Thoracic aorta (tissue), 2 donors: ENCODE results near the gene CHD9. TPM values are rescaled to one million over a fixed set of nuclear protein-coding genes. Genes with fewer than 3 reads are reported as not detected.
"Not testable (repeated sequence)": the region's sequence is repeated elsewhere in the genome, so short reads cannot be mapped to it uniquely, and the experiment has no call there.

Source experiments
- ATAC-seq: fragments of 150-250 bp; one replicate; pipeline ENCODE4 v1.8.0; 2017; ENCODE audit warnings: low read depth; ENCODE audit not compliant: insufficient number of reproducible peaks, low FRiP score
- DNase-seq: peaks from one replicate; pipeline ENCODE4 v3.0.0-alpha.2; 2020; ENCODE audit warnings: low spot score
- H3K27ac ChIP-seq, 2 donors: fragments of 200-600 bp; sonication (generic); 1 replicate in 1 of 2; 2 replicates in 1 of 2; pipeline ENCODE4 v1.5.1; 2016; ENCODE audit warnings: mild to moderate bottlenecking in 2 of 2, moderate library complexity in 2 of 2
- H3K27me3 ChIP-seq: fragments of 200-600 bp; sonication (generic); replicated peaks from 2 replicates; pipeline ENCODE4 v1.6.0; 2016; ENCODE audit warnings: mild to moderate bottlenecking; ENCODE audit not compliant: insufficient read depth
- H3K36me3 ChIP-seq: fragments of 200-600 bp; sonication (generic); one replicate; pipeline ENCODE4 v1.5.1; 2016
- H3K4me1 ChIP-seq, 2 donors: fragments of 200-600 bp; sonication (generic); 1 replicate in 1 of 2; 2 replicates in 1 of 2; pipeline versions ENCODE4 v1.5.1 to v1.6.0; 2016; ENCODE audit warnings: low read depth in 2 of 2, mild to moderate bottlenecking in 1 of 2; ENCODE audit not compliant: control insufficient read depth in 1 of 2
- H3K4me3 ChIP-seq: fragments of 200-600 bp; sonication (generic); 2 replicates; pipeline ENCODE4 v1.5.1; 2016; ENCODE audit warnings: mild to moderate bottlenecking
- H3K9me3 ChIP-seq: fragments of 200-600 bp; sonication (generic); 2 replicates; pipeline ENCODE4 v1.5.1; 2016
- CTCF ChIP-seq: fragments of 200-600 bp; sonication (generic); IDR thresholded peaks from one replicate; pipeline ENCODE4 v1.5.1; 2019; ENCODE audit warnings: antibody characterized with exemption
- total RNA-seq, 2 donors: library from RNA; depleted of rRNA; stranded (reverse); fragments of >200 nt; gene quantifications; one replicate each; pipeline versions ENCODE4 v1.1.0 to v1.2.3, GENCODE V29; 2016

Gene CHD9
- total RNA-seq, 2 donors from 2014 or later = 71.3 to 152 TPM

- Histone ChIP-seq H3K36me3 (no peaks in the 10 kb centered on the region), H3K27me3 (no peaks in the 10 kb centered on the region), H3K4me1 (peaks cover 17% of the 10 kb centered on the region in 2 donors), H3K9me3 (no peaks in the 10 kb centered on the region), H3K4me3 (no peak overlapping the region), H3K27ac (no peak overlapping the region)
- ATAC-seq = no peak
- no peak for TF ChIP-seq CTCF
- no peak for DNase-seq
Measured at GRCh38 chr16:53048139-53048915, 6.5 kb upstream of the CHD9 start.

- H3K36me3 ChIP-seq, H3K27ac ChIP-seq, ATAC-seq, DNase-seq, H3K27me3 ChIP-seq, H3K9me3 ChIP-seq, H3K4me3 ChIP-seq: not testable (repeated sequence)
- H3K4me1 ChIP-seq = peaks cover 19 to 21% of the 10 kb centered on the region in 2 donors
Measured at GRCh38 chr16:53051255-53051654, 3.5 kb upstream of the CHD9 start.

DNA sequence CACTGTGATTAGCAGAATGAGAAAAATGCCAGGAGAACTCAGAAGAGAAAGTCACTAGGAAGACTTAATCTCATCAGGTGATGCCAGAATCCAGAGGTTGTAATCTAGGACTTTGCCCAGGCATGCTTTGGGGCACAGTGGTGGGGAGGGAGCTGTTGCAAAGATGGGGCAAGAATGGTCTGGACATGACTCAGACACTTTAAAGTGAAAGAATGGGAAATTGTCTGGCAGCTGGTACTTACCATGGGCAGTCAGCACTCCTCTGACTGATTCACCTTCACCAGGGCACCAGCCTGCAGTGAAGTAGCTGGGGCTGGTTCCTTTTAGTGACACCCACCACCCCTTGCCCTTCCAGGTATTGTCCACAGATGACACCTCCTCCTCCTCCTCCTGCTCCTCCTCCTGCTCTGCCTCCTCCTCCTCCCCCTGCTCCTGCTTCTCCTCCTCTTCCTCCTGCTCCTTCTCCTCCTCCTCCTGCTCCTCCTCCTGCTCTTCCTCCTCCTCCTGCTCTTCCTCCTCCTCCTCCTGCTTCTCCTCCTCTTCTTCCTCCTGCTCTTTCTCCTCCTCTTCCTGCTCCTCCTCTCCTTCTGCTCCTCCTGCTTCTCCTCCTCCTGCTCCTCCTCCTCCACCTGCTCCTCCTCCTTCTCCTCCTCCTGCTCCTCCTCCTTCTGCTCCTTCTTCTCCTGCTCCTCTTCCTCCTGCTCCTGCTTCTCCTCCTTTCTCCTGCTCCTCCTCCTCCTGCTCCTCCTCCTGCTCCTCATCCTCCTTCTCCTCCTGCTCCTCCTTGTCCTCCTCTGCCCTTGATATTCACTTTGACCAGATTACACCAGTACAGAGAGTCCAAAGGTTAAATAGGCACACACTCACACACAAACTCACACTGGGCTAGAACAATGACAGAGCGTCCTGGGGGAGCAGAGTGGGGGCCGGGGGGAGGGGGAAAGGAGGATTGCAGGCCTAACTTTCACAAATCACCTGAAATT, 2.0 kb upstream of the CHD9 start, which contains the start of gene CHD9NB:
Gene CHD9NB (minus strand): TSS at position 379 of the 983 bp plus-strand sequence. CDS start 8,739 bp downstream, outside the sequence.
- Histone ChIP-seq H3K4me3 (peak within 1 kb of the TSS; percentile 50), H3K27me3 (no peaks in the 10 kb centered on the region), H3K27ac (peak within 1 kb of the TSS in 1 of 2 donors; percentile 31), H3K4me1 (peaks cover 23 to 24% of the 10 kb centered on the region in 2 donors), H3K36me3 (no peaks in the 10 kb centered on the region), H3K9me3 (no peaks in the 10 kb centered on the region)
- peak; percentile 67 for ATAC-seq
- no peak for TF ChIP-seq CTCF
- DNase-seq = peak; percentile 11

GRCh38 chr16:53053967-53054669, 673 bp upstream of the CHD9 start:
- Histone ChIP-seq H3K4me1 (peaks cover 23 to 24% of the 10 kb centered on the region in 2 donors), H3K27me3 (no peaks in the 10 kb centered on the region), H3K27ac (peak overlapping the region; percentile 45 to 71), H3K4me3 (peak overlapping the region; percentile 81), H3K36me3 (no peaks in the 10 kb centered on the region), H3K9me3 (no peaks in the 10 kb centered on the region)
- DNase-seq (no peak), ATAC-seq (no peak)
- TF ChIP-seq CTCF = no peak

GRCh38 chr16:53055541-53056391, 975 bp downstream of the CHD9 start:
- Histone ChIP-seq H3K9me3 (no peaks in the 10 kb centered on the region), H3K4me1 (peaks cover 23 to 24% of the 10 kb centered on the region in 2 donors), H3K27me3 (no peaks in the 10 kb centered on the region), H3K4me3 (peak overlapping the region; percentile 81), H3K36me3 (no peaks in the 10 kb centered on the region), H3K27ac (peak overlapping the region; percentile 71 to 77)
- no peak for TF ChIP-seq CTCF
- no peak for DNase-seq
- ATAC-seq = no peak
